ENCODE data around the gene ZSCAN31.

DNA sequence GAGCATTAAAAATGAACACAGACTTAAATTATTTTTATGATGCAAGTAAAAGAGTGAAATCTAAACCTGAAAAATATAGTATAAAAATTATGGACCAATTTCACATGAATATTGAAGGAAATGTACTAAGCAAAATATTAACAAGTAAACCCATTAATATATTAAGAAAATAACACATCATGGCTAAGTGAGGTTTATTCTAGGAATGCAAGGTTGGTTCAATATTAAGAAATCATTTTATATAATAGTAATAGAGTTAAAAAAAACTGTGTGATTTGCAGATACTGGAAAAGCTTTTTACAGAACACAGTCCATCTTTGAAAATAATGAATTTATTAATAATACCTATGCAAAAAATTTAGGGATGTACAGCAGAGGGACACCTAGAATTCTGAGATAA, 42.7 kb upstream of the ZSCAN31 start:
- TF ChIP-seq EZH2 (IDR thresholded peaks at IDR 0.05; ENCODE audit: insufficient read depth, poor library complexity, severe bottlenecking) (no peak), EZH2phosphoT487 (IDR thresholded peaks at IDR 0.05; ENCODE audit: insufficient read depth, low read depth) (no peak)

All from GM23248 (cell line).